Measurements from ENCODE around the gene GPR50.

Gene GPR50

GRCh38 chrX:151184705-151185104 lies 8.3 kb downstream of the GPR50 start:
- ChIA-PET POLR2A (no interaction called here), CTCF (no interaction called here)
- no peak overlapping the region for H3K4me3 ChIP-seq (ENCODE audit: low read depth, low read length)
- TF ChIP-seq, protein P1, sequence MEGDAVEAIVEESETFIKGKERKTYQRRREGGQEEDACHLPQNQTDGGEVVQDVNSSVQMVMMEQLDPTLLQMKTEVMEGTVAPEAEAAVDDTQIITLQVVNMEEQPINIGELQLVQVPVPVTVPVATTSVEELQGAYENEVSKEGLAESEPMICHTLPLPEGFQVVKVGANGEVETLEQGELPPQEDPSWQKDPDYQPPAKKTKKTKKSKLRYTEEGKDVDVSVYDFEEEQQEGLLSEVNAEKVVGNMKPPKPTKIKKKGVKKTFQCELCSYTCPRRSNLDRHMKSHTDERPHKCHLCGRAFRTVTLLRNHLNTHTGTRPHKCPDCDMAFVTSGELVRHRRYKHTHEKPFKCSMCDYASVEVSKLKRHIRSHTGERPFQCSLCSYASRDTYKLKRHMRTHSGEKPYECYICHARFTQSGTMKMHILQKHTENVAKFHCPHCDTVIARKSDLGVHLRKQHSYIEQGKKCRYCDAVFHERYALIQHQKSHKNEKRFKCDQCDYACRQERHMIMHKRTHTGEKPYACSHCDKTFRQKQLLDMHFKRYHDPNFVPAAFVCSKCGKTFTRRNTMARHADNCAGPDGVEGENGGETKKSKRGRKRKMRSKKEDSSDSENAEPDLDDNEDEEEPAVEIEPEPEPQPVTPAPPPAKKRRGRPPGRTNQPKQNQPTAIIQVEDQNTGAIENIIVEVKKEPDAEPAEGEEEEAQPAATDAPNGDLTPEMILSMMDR (IDR thresholded peaks at IDR 0.05; ENCODE audit: insufficient read depth, low read length, missing control alignments): no peak
- no peak for DNase-seq (ENCODE audit: low read depth, low spot score)

DNA sequence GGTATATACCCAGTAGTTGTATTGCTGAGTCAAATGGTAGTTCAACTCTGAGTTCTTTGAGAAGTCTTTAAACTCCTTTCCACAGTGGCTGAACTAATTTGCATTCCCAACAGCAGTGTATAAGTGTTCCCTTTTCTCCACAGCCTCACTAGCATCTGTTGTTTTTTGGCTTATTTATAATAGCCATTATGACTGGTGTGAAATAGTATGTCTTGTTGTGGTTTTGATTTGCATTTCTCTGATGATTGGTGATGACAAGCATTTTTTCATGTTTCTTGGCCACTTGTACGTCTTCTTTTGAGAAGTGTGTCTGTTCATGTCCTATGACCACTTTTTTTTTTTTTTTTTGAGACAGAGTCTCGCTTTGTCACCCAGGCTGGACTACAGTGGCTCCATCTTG lies 30.5 kb downstream of the GPR50 start:
- H3K4me3 ChIP-seq (ENCODE audit: low read depth, low read length): no peak overlapping the region

GRCh38 chrX:151225843-151226242 lies 49.5 kb downstream of the GPR50 start:
- DNase-seq (ENCODE audit: low read depth, low spot score): no peak
- TF ChIP-seq, protein P1 (IDR thresholded peaks at IDR 0.05; ENCODE audit: insufficient read depth, low read length, missing control alignments): no peak
- H3K4me3 ChIP-seq (ENCODE audit: low read depth, low read length): no peak overlapping the region
- ChIA-PET POLR2A (no interaction called here), CTCF (no interaction called here)

More for the DNA sequence above, 30.5 kb downstream of the GPR50 start:
- no peak for DNase-seq (ENCODE audit: low read depth, low spot score)
- CTCF ChIA-PET: no interaction called here
- TF ChIP-seq, protein P1 (IDR thresholded peaks at IDR 0.05; ENCODE audit: insufficient read depth, low read length, missing control alignments): no peak
- POLR2A ChIA-PET: no interaction called here

- H3K4me3 ChIP-seq (ENCODE audit: low read depth, low read length): no peak overlapping the region
- POLR2A ChIA-PET: no interaction called here
- CTCF ChIA-PET: no interaction called here
- TF ChIP-seq, protein P1 (IDR thresholded peaks at IDR 0.05; ENCODE audit: insufficient read depth, low read length, missing control alignments): no peak
- no peak for DNase-seq (ENCODE audit: low read depth, low spot score)
These were observed 50.6 kb downstream of the GPR50 start for GRCh38 chrX:151226941-151227340.

- no peak overlapping the region for H3K4me3 ChIP-seq (ENCODE audit: low read depth, low read length)
- DNase-seq (ENCODE audit: low read depth, low spot score): no peak
These were observed 51.2 kb downstream of the GPR50 start for GRCh38 chrX:151227627-151228026.

DNA sequence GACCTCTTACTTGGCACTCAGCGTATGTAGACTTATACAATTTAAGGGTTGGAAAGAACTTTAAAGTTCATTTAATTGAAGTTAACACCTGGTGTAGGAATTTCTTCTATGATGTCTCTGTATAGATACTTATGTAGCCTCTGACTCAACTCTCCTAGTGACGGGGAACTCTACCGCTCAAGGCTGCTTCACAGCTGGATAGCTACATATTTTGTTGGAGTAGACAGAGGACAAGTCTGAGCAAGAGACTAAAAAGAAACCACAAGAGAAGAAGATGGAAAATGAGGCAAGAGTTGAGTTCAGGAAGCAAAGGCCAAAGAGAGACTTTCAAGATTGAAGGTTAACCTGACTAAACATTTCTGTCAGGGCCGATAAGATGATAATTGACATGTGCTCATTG lies 52.6 kb downstream of the GPR50 start:
- DNase-seq (ENCODE audit: low read depth, low spot score): no peak
- ChIA-PET POLR2A (no interaction called here), CTCF (no interaction called here)
- TF ChIP-seq, protein P1 (IDR thresholded peaks at IDR 0.05; ENCODE audit: insufficient read depth, low read length, missing control alignments): no peak
- H3K4me3 ChIP-seq (ENCODE audit: low read depth, low read length): no peak overlapping the region

More at GRCh38 chrX:151227627-151228026, 51.2 kb downstream of the GPR50 start:
- ChIA-PET CTCF (no interaction called here), POLR2A (no interaction called here)
- TF ChIP-seq, protein P1 (IDR thresholded peaks at IDR 0.05; ENCODE audit: insufficient read depth, low read length, missing control alignments): no peak

All from AG04449 (cell line).